Heart left ventricle (tissue), 13 donors: ENCODE data around the gene CYP19A1.

Source experiments
- CTCF ChIP-seq, 12 donors: fragments of 200-600 bp; sonication (generic) in 4 of 12; IDR thresholded peaks; one replicate each; pipeline versions ENCODE4 v1.5.0 to v1.8.0; 2018 to 2022; ENCODE audit warnings: antibody characterized with exemption in 12 of 12, mild to moderate bottlenecking in 5 of 12
- POLR2A ChIP-seq, 2 donors: fragments of 450-650 bp; IDR thresholded peaks; one replicate each; pipeline ENCODE4 v1.6.1; 2017; ENCODE audit warnings: antibody characterized with exemption in 2 of 2, mild to moderate bottlenecking in 2 of 2, moderate library complexity in 2 of 2
- donor health status: ischemic (EF 13 %, LVEDD 7.1; RV severe dilation, severe dysfunction).
- donor health status: DM: no; HTN: yes; CAD: no.
- donor health status: DM: no; HTN: no; CAD: no.
- donor health status: ischemic (EF 25% LVEDD 6.9; RV normal size, moderate dysfunction).
- donor health status: ischemic (EF 25% LVEDD 5.7; RV mildly dilated, moderate dysfunction).
- donor health status: ischemic (EF 35%, LVEDD 5.7; RV mildly dilated, moderate dysfunction).
- donor health status: nonischemic (EF 11% LVEDD 7.7; RV severe dilation, severe dysfunction).
- donor health status: DM: yes; HTN: yes; CAD: no.
- donor health status: PGD.
- donor health status: ischemic (EF 29% LVEDD 5.4; RV normal size, mild dysfunction).
- donor health status: nonischemic (EF 23%, LVEDD 6.1; RV moderate dilation, normal function).

GRCh38 chr15:51229907-51230330 is 108.5 kb downstream of the CYP19A1 start:
- no peak for TF ChIP-seq POLR2A (IDR thresholded peaks at IDR 0.05)
- TF ChIP-seq CTCF (IDR thresholded peaks at IDR 0.05), result peak in 7 of 12 donors; percentile 28 to 56 (median 44)
